A549 (cell line): ENCODE data around the gene MUC6. TPM values are rescaled to one million over a fixed set of nuclear protein-coding genes. Genes with fewer than 3 reads are reported as not detected.

ENCODE experiments used
- ATAC-seq, 2 experiments: fragments of 200-7000 bp in 1 of 2; fragments of >200 bp in 1 of 2; cut with Nextera tagmentation in 1 of 2; cut with Tn5 transposase in 1 of 2; 3 replicates each; pipeline versions ENCODE4 v1.8.0 to v1.9.1; 2018 to 2020; ENCODE audit warnings: mild to moderate bottlenecking in 1 of 2, moderate library complexity in 1 of 2
- CTCF ChIA-PET: fragments of 300-600 bp; sonication (Branson Sonifier 250); formaldehyde crosslinking; extraction: SDS; loops from one replicate; lab custom pipeline; 2021; ENCODE audit warnings: antibody characterized with exemption, inconsistent platforms; lab: Yijun Ruan, JAX
- POLR2A ChIA-PET: fragments of 350-600 bp; formaldehyde crosslinking; extraction: SDS; loops from one replicate; lab custom pipeline; 2021; ENCODE audit warnings: antibody characterized with exemption, inconsistent platforms; lab: Yijun Ruan, JAX
- DNase-seq, 2 experiments: peaks; one replicate each; pipeline versions ENCODE4 v3.0.0 to v3.0.0-alpha.2; 2011 to 2016; ENCODE audit warnings: low read depth in 1 of 2, low spot score in 1 of 2
- FAIRE-seq: peaks from 2 replicates; lab custom pipeline; 2011; peaks lifted over from hg19 to GRCh38; lab: Jason Lieb, UNC
- H3K27ac ChIP-seq, 2 experiments: fragments of >200 bp; sonication (Bioruptor Twin); formaldehyde crosslinking; 3 replicates each; pipeline ENCODE4 v1.5.1; 2016 to 2017
- H3K4me1 ChIP-seq: fragments of >200 bp; sonication (Bioruptor Twin); formaldehyde crosslinking; 3 replicates; pipeline ENCODE4 v1.6.1; 2016
- H3K4me2 ChIP-seq: fragments of >200 bp; sonication (Bioruptor Twin); formaldehyde crosslinking; 3 replicates; pipeline ENCODE4 v1.6.1; 2016
- H3K4me3 ChIP-seq: fragments of >200 bp; sonication (Bioruptor Twin); formaldehyde crosslinking; 3 replicates; pipeline ENCODE4 v1.5.1; 2016
- H3K9me3 ChIP-seq: fragments of >200 bp; sonication (Bioruptor Twin); formaldehyde crosslinking; 3 replicates; pipeline ENCODE4 v1.6.1; 2016
- BHLHE40 ChIP-seq: IDR thresholded peaks from 2 replicates; pipeline ENCODE4 v1.6.1; 2012; ENCODE audit warnings: low read depth, low read length, inconsistent platforms
- CBX2 ChIP-seq: fragments of 200-600 bp; sonication (generic); IDR thresholded peaks from 2 replicates; pipeline ENCODE4 v1.6.1; 2016; ENCODE audit warnings: low read depth, mild to moderate bottlenecking, borderline replicate concordance
- CBX8 ChIP-seq: fragments of 200-600 bp; sonication (generic); IDR thresholded peaks from 2 replicates; pipeline ENCODE4 v1.6.1; 2016
- CHD2 ChIP-seq: fragments of 150-350 bp; IDR thresholded peaks from 2 replicates; pipeline ENCODE4 v1.6.1; 2014; ENCODE audit warnings: low read length; ENCODE audit not compliant: partially characterized antibody
- CHD4 ChIP-seq: fragments of 200-600 bp; sonication (generic); IDR thresholded peaks from 2 replicates; pipeline ENCODE4 v1.6.1; 2016; ENCODE audit warnings: antibody characterized with exemption, mild to moderate bottlenecking, borderline replicate concordance
- EHMT2 ChIP-seq: fragments of 200-600 bp; sonication (generic); IDR thresholded peaks from 2 replicates; pipeline ENCODE4 v1.6.1; 2016; ENCODE audit warnings: antibody characterized with exemption, low read depth, mild to moderate bottlenecking, moderate library complexity
- EP300 ChIP-seq, 2 experiments: fragments of >200 bp; sonication (Bioruptor Twin); formaldehyde crosslinking; IDR thresholded peaks; 2 replicates in 1 of 2; 3 replicates in 1 of 2; pipeline ENCODE4 v1.6.1; 2016 to 2017
- FOXS1 ChIP-seq: fragments of 250-450 bp; sonication (Bioruptor Pico); IDR thresholded peaks from 2 replicates; pipeline ENCODE4 v1.5.0; 2020; ENCODE audit warnings: mild to moderate bottlenecking, moderate library complexity
- HMGXB4 ChIP-seq: fragments of 250-450 bp; sonication (Bioruptor Pico); IDR thresholded peaks from 2 replicates; pipeline ENCODE4 v1.5.0; 2021; ENCODE audit warnings: mild to moderate bottlenecking, moderate library complexity, borderline replicate concordance
- HOXB13 ChIP-seq: fragments of 250-450 bp; sonication (Bioruptor Pico); IDR thresholded peaks from 2 replicates; pipeline ENCODE4 v1.5.0; 2020; ENCODE audit warnings: low read depth, mild to moderate bottlenecking, moderate library complexity
- KDM5A ChIP-seq: fragments of 200-600 bp; sonication (generic); IDR thresholded peaks from 2 replicates; pipeline ENCODE4 v1.6.1; 2016; ENCODE audit warnings: antibody characterized with exemption, mild to moderate bottlenecking
- MAX ChIP-seq: IDR thresholded peaks from 2 replicates; pipeline ENCODE4 v1.6.1; 2012
- PHF8 ChIP-seq: fragments of 200-600 bp; sonication (generic); IDR thresholded peaks from 2 replicates; pipeline ENCODE4 v1.6.1; 2016; ENCODE audit warnings: low read depth, mild to moderate bottlenecking, antibody characterized with exemption, moderate library complexity, borderline replicate concordance
- POLR2A ChIP-seq: IDR thresholded peaks from 2 replicates; pipeline ENCODE4 v1.6.1; 2012; ENCODE audit warnings: mild to moderate bottlenecking, low read length
- RAD21 ChIP-seq, 2 experiments: fragments of >200 bp in 1 of 2; sonication (Bioruptor Twin) in 1 of 2; formaldehyde crosslinking in 1 of 2; IDR thresholded peaks in 1 of 2; conservative IDR thresholded peaks in 1 of 2; 2 replicates in 1 of 2; 3 replicates in 1 of 2; pipeline ENCODE4 v1.6.1; 2012 to 2018; ENCODE audit warnings: inconsistent platforms in 1 of 2
- RFX5 ChIP-seq: fragments of 450-650 bp; IDR thresholded peaks from 2 replicates; pipeline ENCODE4 v1.7.1; 2014; ENCODE audit warnings: antibody characterized with exemption, mild to moderate bottlenecking, moderate library complexity
- TFCP2L1 ChIP-seq: fragments of 250-450 bp; sonication (Bioruptor Pico); IDR thresholded peaks from 2 replicates; pipeline ENCODE4 v1.5.0; 2021; ENCODE audit warnings: mild to moderate bottlenecking
- ZNF302 ChIP-seq: fragments of 250-450 bp; sonication (Bioruptor Pico); IDR thresholded peaks from 2 replicates; pipeline ENCODE4 v1.9.0; 2021; ENCODE audit warnings: inconsistent platforms, mild to moderate bottlenecking, moderate library complexity
- ZSCAN20 ChIP-seq: fragments of 250-450 bp; sonication (Bioruptor Pico); IDR thresholded peaks from 2 replicates; pipeline ENCODE4 v1.8.0; 2022; ENCODE audit warnings: mild to moderate bottlenecking, moderate library complexity
- WGBS: methylation state at CpG from one replicate; pipeline ENCODE4 v1.1.6; 2017; ENCODE audit errors: missing lambda C conversion rate; 5-methylcytosine and 5-hydroxymethylcytosine counted together
- polyA plus RNA-seq, 4 experiments: library from polyadenylated mRNA; depleted of rRNA in 3 of 4; stranded (reverse); fragments of >200 nt; fragmentation: RNase III in 1 of 4; extraction: RNeasy Plus Mini Kit Qiagen cat#74134 plus additional on column Dnase treatment in 1 of 4; gene quantifications; 2 replicates in 3 of 4; 3 replicates in 1 of 4; pipeline ENCODE4 v1.2.3, GENCODE V29; 2011 to 2017
- TF ChIP-seq, protein P1 (sequence below): fragments of >200 bp; sonication (Bioruptor Twin); formaldehyde crosslinking; IDR thresholded peaks from 3 replicates; pipeline ENCODE4 v1.6.1; 2016

Gene MUC6
- polyA plus RNA-seq, 2 of the 4 experiments (the other 2 are of a cell fraction): not detected

- CTCF ChIA-PET: no interaction called here
- no peak for TF ChIP-seq KDM5A
- no peak for TF ChIP-seq CBX2
- no peak for TF ChIP-seq RFX5
- TF ChIP-seq HOXB13 (CRISPR knock-in tag): no peak
- Histone ChIP-seq H3K4me1 (peaks cover 16% of the 10 kb centered on the region), H3K27ac (no peak overlapping the region), H3K4me3 (no peak overlapping the region), H3K4me2 (no peak overlapping the region), H3K9me3 (no peaks in the 10 kb centered on the region)
- POLR2A ChIA-PET: no interaction called here
- ATAC-seq: no peak
- 96% methylated on average over 10 of the region's 39 CpGs for WGBS
- DNase-seq: no peak
- FAIRE-seq: no peak
These were observed 41.7 kb upstream of the MUC6 start for GRCh38 chr11:1078191-1078601.

DNA sequence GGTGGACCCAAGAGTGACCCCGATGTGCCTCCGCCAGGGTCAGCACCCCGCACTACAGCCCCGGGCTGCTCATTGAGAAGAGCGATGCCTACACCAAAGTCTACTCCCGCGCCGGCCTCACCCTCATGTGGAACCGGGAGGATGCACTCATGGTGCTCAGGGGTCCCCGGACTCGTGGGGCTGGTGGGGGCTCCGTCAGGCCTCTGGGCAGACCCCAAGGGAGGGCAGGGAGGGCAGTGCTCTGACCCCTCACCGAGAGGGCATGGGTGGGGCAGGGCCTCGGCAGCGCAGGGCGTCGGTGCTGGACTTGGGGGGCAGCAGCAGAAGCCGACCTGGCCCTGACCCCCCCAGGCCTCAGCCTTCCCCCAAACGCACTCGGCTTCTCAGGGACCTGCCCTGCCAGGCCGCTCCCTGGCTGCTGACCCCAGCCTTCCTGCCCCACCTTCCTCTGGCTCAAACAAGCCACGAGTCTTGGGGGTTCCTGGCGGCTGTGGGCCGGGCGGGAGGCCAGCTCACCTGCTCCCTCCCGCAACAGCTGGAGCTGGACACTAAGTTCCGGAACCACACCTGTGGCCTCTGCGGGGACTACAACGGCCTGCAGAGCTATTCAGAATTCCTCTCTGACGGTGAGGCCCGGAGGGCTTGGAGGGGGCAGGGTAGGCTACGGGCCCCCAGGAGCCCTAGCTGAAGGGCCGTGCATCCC, 41.0 kb upstream of the MUC6 start:
- peaks cover 22% of the 10 kb centered on the region for H3K4me1 ChIP-seq
- ATAC-seq (no peak), DNase-seq (no peak), FAIRE-seq (no peak)
- no peak for TF ChIP-seq FOXS1
- no peak for TF ChIP-seq CBX8
- TF ChIP-seq EHMT2: no peak
- no peak for TF ChIP-seq HMGXB4 (CRISPR knock-in tag)
- no peak for TF ChIP-seq POLR2A
- CTCF ChIA-PET: no interaction called here
- no peak overlapping the region; a peak in 1 of 6 replicates for H3K27ac ChIP-seq
- POLR2A ChIA-PET: no interaction called here
- no peak overlapping the region for H3K4me2 ChIP-seq
- H3K4me3 ChIP-seq: no peak overlapping the region
- 85% methylated on average over 25 of the region's 33 CpGs for WGBS
- H3K9me3 ChIP-seq: no peaks in the 10 kb centered on the region

DNA sequence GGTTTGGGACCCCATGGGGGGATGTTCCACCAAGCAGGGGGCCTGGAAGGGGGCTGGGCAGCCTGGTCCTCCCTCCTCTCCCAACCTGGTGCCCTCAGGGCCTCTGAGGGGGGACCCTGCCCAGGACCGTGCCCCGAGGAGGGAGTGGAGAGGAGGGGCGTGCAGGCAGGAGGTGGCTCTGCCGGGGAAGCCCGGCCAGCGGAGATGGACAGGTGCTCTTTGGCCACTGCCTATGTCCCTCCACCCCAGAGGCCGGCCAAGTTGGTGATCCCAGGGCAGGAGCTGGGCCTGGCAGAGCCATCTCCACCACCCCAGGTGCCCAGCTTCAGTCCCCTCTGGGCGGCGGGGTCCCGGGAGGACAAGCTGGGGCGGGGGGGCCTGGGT, 40.5 kb upstream of the MUC6 start:
- H3K4me1 ChIP-seq: peaks cover 28% of the 10 kb centered on the region
- H3K4me3 ChIP-seq: no peak overlapping the region
- no peaks in the 10 kb centered on the region for H3K9me3 ChIP-seq
- FAIRE-seq (no peak), ATAC-seq (no peak), DNase-seq (no peak)
- TF ChIP-seq BHLHE40 (no peak), POLR2A (no peak), CHD2 (no peak), ZNF302 (CRISPR knock-in tag) (no peak)
- ChIA-PET CTCF (no interaction called here), POLR2A (no interaction called here)
- 80% methylated on average over 6 of the region's 11 CpGs for WGBS
- H3K27ac ChIP-seq: peak overlapping the region in 1 of 2 experiments; percentile 52; a peak in 2 of 6 replicates
- H3K4me2 ChIP-seq: no peak overlapping the region

GRCh38 chr11:1076061-1076665, 39.6 kb upstream of the MUC6 start:
- no peak for FAIRE-seq
- no peak for ATAC-seq
- no peak for DNase-seq
- 40% methylated on average over 1 of the region's 18 CpGs for WGBS
- POLR2A ChIA-PET: no interaction called here
- Histone ChIP-seq H3K4me3 (no peak overlapping the region), H3K4me1 (peaks cover 36% of the 10 kb centered on the region), H3K9me3 (no peaks in the 10 kb centered on the region), H3K27ac (no peak overlapping the region), H3K4me2 (no peak overlapping the region)
- TF ChIP-seq, protein P1, sequence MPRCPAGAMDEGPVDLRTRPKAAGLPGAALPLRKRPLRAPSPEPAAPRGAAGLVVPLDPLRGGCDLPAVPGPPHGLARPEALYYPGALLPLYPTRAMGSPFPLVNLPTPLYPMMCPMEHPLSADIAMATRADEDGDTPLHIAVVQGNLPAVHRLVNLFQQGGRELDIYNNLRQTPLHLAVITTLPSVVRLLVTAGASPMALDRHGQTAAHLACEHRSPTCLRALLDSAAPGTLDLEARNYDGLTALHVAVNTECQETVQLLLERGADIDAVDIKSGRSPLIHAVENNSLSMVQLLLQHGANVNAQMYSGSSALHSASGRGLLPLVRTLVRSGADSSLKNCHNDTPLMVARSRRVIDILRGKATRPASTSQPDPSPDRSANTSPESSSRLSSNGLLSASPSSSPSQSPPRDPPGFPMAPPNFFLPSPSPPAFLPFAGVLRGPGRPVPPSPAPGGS: no peak
- TF ChIP-seq RAD21 (conservative IDR thresholded peaks at IDR 0.05 in 1 of 2, IDR thresholded peaks at IDR 0.05 in 1 of 2) (no peak), HOXB13 (CRISPR knock-in tag) (no peak), EP300 (IDR thresholded peaks at IDR 0.05) (no peak), FOXS1 (no peak), CHD4 (no peak), PHF8 (no peak), MAX (no peak), ZSCAN20 (CRISPR knock-in tag) (no peak), TFCP2L1 (no peak)
- CTCF ChIA-PET: no interaction called here
